Keratinocyte (primary cell): Measurements from ENCODE around the gene ARHGAP24.

Experiments
- EZH2 ChIP-seq: IDR thresholded peaks from one replicate; pipeline ENCODE4 v1.6.1; 2012; ENCODE audit warnings: inconsistent platforms, mild to moderate bottlenecking, low read length, moderate library complexity
- TF ChIP-seq, protein P1 (sequence below), 3 experiments: IDR thresholded peaks in 1 of 3; conservative IDR thresholded peaks in 1 of 3; optimal IDR thresholded peaks in 1 of 3; 2 replicates in 2 of 3; 3 replicates in 1 of 3; pipeline versions ENCODE3 to v1.5.1; 2011; ENCODE audit warnings: low read length in 3 of 3, mild to moderate bottlenecking in 3 of 3, moderate library complexity in 2 of 3, control low read depth in 1 of 3, inconsistent platforms in 1 of 3; ENCODE audit not compliant: insufficient read depth in 2 of 3; ENCODE audit errors: extremely low read depth in 1 of 3

DNA sequence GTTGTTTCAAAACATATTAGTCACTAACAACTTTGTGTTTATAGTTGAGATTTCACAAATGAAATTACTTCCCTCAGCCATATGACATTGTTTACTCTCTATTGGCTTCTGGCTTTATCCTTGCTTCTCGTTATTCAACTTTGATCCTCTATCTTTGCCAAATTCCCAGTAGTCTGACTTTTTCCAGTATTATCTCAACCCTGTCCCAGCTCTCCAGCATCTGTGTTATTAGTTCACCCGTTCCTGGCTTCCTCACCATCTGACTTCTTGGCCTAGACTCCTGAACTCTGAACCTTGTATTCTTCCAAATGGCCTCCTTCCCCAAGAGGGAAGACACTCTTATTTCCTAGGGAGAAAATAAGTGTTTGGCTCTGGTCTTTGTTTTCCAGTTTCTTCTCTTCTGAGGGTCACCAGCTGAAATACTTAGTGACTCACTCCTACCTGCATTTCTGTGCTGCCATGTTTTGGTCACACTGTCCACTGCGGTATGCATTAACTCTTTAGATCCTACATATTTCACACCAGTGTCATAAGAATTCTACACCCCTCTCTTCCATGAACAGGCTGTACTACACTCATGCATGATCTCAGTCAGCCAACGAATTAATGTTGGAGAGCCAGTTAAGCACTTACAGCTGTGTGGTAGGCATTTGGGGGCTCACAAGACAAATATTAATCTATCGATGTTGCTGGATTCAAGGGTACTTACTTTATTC lies 17.0 kb upstream of the ARHGAP24 start:
- TF ChIP-seq, protein P1, sequence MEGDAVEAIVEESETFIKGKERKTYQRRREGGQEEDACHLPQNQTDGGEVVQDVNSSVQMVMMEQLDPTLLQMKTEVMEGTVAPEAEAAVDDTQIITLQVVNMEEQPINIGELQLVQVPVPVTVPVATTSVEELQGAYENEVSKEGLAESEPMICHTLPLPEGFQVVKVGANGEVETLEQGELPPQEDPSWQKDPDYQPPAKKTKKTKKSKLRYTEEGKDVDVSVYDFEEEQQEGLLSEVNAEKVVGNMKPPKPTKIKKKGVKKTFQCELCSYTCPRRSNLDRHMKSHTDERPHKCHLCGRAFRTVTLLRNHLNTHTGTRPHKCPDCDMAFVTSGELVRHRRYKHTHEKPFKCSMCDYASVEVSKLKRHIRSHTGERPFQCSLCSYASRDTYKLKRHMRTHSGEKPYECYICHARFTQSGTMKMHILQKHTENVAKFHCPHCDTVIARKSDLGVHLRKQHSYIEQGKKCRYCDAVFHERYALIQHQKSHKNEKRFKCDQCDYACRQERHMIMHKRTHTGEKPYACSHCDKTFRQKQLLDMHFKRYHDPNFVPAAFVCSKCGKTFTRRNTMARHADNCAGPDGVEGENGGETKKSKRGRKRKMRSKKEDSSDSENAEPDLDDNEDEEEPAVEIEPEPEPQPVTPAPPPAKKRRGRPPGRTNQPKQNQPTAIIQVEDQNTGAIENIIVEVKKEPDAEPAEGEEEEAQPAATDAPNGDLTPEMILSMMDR (optimal IDR thresholded peaks at IDR 0.05 in 1 of 3, IDR thresholded peaks at IDR 0.05 in 1 of 3, conservative IDR thresholded peaks at IDR 0.05 in 1 of 3; ENCODE audit: extremely low read depth in 1 of 3, insufficient read depth in 2 of 3, low read length in 3 of 3) = no peak
- TF ChIP-seq EZH2 = no peak
